GM21737 (cell line): ENCODE data around the gene RELT.

Experiments used
- ATAC-seq: cut with Tn5 transposase; IDR thresholded peaks from one replicate; pipeline ENCODE4 v1.9.1; 2021; ENCODE audit warnings: mild to moderate bottlenecking, moderate library complexity; ENCODE audit not compliant: unreplicated experiment

Gene RELT, protein sequence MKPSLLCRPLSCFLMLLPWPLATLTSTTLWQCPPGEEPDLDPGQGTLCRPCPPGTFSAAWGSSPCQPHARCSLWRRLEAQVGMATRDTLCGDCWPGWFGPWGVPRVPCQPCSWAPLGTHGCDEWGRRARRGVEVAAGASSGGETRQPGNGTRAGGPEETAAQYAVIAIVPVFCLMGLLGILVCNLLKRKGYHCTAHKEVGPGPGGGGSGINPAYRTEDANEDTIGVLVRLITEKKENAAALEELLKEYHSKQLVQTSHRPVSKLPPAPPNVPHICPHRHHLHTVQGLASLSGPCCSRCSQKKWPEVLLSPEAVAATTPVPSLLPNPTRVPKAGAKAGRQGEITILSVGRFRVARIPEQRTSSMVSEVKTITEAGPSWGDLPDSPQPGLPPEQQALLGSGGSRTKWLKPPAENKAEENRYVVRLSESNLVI

DNA sequence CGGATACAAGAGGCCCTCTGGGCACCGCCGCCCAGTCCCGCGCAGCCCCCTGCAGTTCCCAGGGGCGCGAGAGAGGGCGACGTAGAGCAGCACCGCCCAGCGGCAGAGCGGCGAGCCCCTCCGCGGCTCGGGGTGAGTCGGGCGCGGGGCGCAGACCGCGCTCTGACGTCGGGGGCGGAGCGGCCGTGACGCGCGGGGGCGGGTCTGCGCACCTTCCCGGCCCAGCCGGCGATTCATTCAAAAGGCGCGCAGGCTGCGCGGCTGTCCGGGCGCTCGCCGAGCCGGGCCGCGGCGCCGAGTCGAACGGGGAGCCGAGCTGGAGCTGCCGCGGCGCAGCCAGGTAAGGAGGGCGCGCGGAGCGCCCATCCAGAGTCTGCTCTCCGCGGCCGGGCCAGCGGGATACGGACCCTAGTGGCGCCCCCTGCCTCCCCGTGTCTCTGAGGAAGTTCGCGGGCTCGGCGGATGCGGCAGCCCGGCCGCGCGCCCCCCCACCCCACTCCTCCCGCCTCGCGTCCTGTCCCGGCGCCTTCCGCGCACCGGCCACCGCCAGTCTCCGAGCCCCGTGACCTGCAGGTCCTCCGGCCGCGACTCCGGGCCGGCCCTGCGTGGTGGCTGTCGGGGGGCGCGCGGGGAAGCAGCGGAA is at the start of gene RELT:
Gene RELT, plus strand, starts transcription at position 240 of the 643 bp plus-strand sequence. CDS start 12,738 bp downstream, outside the sequence.
- ATAC-seq = peak; percentile 60

DNA sequence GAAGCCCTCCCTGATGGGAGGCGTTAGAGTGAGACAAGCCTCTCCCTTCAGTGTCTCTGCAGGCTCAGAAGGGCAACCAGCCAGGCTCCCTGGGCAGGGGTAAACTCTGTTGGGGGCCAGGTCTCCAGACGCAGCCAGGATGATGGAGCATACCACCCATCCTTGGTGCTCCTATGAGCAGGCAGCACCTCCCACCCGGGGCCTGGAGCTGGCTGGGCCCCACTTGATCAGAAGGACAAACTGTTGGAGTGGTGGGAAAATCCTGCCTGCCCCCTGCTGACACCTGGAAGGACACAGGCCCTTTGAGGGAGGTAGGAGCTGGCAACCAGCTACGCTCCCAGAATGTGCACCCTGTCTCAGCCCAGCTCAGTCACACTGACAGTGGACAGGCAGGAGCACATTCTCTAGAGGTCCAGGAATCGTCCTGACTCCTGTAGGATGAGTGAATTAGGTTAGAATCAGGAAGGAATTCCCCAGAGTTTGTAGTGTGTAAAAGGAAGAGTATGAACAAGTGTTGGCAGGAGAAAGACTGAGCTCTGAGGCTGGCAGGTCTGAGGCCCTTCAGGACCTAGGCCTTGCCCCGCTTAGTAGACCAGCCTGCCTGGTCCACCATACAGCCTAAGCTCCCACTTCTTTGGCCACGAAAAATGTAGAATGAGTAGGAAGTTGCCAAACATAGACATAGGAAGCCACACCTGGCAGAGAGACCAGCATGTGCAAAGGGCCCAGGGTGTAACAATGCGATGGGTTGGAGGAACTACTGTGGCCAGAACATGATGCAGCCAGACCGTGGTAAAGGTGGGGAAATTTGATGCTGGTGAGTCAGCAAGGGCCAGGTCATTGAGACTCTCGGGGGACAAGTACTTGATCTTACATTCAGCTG is 49.0 kb upstream of the RELT start:
- no peak for ATAC-seq

DNA sequence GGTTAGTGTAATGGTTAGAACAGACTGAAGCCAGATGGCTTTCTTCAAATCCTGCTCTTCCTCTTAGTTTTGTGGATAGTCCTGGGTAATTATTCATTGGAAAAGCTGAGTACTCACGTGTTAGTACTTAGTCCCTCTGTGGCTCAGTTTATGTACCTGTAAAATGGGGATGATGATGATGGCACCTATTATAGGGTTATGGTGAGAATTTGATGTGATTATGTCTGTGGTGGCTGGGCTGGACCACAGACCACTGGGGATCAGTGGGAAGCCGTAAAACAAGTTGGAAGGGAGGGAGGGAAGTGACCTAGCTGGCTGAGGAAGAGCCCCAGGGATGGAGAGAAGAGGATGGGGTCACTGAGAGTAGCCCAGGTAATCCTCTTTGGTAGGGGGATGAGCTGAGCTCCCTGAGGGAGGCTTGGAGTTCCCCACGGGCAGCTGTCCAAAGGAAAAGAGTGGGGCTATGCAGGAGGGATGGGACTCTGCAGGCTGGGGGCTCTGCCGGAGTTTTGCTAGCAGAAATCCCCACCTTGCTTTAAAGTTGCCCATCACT is 48.3 kb upstream of the RELT start:
- ATAC-seq = no peak

DNA sequence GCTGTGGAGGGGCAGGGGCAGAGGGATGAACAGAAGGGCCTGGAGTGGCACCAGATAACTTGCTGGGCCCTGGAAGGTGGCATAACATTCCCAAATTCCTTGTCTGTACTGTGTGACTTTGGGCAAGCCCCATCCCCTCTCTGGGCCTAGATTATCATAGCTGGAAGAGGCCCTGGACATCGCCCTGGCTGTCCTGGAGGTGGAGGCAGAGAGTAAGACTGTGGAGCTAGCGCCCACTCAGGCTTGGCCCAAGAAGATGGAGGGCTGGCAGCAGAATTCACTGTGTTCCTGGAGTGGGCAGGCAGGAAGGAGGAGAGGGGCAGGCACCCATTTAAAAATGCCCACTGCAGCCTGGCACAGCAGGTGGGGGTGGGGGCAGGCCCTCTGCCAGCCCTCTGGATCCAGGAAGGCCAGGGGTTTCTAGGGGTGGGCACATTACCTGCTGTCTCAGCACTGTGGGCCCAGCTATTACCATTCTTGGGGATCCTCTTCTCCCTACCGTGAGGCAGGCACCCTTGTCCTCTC is 45.6 kb upstream of the RELT start:
- no peak for ATAC-seq

GRCh38 chr11:73331138-73331916 is 44.9 kb upstream of the RELT start:
- ATAC-seq = no peak

DNA sequence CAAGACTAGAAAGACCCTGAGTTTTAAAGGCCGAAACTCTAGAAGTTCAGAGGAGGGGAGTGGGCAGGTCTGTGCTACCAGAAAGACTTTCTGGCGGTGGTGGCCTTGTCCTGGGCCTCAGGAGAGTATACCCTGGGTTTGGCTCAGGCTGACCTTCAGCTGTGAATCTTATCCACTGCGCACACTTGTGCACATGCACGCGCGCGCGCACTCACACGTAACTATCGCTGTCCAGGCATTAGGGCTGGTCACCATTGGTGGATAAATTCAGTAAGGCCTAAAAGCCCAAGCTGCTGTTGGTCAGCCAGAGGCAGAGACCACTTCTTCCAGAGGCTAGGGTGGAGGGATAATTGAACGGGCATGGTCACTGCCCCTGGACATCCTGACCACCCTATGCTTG is 43.0 kb upstream of the RELT start:
- no peak for ATAC-seq

- ATAC-seq = no peak
Measured at GRCh38 chr11:73333640-73334383, 42.4 kb upstream of the RELT start.

- ATAC-seq = no peak
Measured at GRCh38 chr11:73334384-73335203, 41.6 kb upstream of the RELT start.

GRCh38 chr11:73335204-73335923 is 40.8 kb upstream of the RELT start:
- no peak for ATAC-seq

GRCh38 chr11:73337846-73338245 is 38.4 kb upstream of the RELT start:
- ATAC-seq = no peak

DNA sequence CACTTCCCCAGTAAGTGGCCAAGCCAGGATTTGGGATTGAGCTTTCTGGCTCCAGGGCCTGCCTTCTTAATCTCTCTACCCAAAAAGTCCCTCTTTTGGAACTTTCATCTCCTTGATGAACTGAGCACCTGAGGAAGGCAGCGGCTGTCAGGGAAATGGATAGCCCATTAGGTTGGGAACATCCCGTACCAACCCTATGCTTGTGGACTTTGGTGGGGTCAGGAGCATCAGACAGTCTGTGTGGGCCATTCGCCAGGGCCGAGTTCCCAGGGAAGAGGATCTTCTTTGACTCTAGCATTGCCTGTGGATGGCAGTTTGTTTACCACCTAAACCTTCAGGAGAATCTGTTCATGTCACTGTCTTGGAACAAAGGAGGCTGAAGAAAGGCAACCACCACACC is 37.9 kb upstream of the RELT start:
- no peak for ATAC-seq

DNA sequence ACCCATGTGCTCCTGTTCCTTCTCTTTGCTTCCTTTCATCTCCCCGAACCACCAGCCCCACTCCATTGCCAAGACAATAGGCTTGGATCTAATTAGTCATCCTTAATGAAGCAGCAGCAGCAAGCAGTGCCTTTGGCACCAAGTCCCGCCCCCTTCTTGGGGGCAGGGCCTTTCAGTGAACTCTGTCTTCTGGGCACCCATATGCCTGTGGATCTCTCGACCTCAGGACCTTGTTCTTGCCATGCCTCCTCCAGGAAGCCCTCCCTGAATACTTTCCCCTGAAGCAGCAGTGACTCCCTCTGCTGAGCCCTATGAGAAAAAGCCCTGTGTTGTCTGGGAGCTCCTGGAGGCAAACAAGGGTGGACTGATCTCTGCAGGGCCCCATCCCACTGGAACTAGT is 36.0 kb upstream of the RELT start:
- ATAC-seq = no peak

DNA sequence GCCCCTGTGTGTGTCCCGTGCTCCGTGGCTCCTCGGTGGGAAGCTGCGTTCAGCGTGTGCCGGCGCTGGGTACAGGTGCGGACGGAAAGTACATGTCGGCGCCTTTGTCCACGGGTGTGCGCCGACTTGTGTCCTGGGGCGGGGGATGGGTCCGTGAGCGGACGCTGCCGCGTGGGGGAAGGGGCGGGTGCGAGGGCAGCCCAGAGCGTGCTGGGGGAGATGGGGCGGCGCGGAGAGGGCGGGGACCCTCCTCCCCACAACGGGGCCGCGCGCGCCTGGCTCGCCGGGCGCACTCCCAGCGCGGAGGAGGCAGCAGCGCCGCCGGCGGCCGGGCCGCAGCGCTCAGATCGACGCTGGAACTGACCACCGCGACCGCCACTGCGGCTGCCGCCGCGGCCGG is 33.6 kb upstream of the RELT start:
- no peak for ATAC-seq

DNA sequence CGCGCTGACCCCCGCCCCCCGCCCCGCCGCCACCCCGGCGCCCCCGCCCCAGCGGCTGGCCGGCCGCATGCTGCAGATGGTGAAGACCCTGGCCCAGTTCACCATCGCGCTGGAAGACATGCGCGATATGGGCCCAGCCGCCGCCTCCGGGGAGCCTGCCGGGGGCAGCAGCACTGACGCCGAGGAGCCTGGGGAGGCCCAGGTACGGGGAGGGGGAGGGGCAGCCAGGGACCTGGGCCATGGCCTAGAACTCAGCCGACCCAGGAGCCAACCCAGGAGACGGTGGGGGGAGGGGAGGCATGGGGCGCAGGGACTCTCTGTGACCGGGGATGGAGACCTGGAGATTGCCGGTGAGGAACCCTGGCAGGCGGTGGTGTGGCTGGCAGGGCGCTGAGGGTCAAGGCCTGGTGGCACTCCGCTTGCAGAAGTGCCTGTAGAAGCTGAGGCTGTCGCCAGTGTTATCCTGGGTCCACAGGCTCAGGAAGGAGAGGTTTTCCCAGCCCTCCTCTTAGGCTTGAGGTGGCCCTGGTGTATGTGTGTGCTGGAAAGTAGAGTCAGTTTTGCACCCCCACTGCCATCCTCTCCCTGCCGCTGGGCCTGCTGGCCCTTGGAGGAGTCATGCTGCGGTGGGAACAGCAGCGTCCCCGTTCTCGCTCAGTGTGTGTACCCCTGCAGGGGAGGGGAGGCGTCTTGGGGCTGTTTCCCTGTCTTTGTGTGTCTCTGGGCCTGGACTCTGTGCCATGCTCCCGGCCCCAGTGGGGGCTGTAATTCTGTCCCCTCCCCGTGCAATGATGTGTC is 32.9 kb upstream of the RELT start:
- no peak for ATAC-seq

- no peak for ATAC-seq
Measured at GRCh38 chr11:73344191-73344607, 32.0 kb upstream of the RELT start.

DNA sequence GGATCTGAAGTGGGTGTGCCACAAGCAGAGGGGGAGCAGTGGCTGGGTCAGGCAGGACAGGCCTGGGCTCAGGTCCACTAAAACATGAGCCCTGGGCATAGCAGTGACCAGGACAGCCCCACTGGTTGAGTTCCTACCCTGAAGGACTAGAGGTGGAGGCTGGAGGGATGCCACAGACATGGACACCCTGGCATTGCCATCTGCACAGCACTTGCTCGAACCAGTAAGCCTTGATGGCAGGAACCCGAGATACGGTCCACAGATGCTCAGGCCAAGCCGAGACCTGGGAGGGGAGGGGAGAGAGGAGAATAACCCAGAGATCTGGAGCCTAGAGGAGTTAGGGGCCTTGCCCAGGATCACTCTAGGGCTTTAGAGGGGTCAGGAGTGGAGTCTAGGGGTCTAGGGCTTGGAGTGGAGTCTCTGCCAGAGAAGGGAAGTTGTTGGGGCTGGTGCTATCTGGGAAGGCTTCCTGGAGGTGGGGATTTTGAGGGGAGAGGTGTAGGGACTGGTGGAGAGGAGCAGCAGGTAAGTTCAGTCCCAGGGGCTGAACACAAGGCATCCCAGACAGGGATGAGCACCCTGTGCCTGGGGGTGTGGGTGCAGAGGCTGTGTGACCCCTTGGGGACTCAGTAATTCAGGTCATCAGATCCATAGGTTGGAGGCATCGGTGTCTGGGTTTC is 30.6 kb upstream of the RELT start:
- no peak for ATAC-seq
